Panc1 (cell line): ENCODE measurements around the gene CD44. TPM values are rescaled to one million over a fixed set of nuclear protein-coding genes. Genes with fewer than 3 reads are reported as not detected.

ENCODE experiments used
- ATAC-seq: fragments of 200-7000 bp; cut with Tn5 transposase; 2 replicates; pipeline ENCODE4 v1.9.1; 2020; ENCODE audit warnings: mild to moderate bottlenecking, moderate library complexity
- BruUV-seq: library from RNA; stranded (reverse); fragments of 400-500 nt; replicated peaks from 2 replicates; lab custom pipeline; 2021; lab: Mats Ljungman, UMichigan
- CTCF ChIA-PET: fragments of 300-600 bp; sonication (Branson Sonifier 250); formaldehyde crosslinking; loops from one replicate; lab custom pipeline; 2022; ENCODE audit warnings: antibody characterized with exemption; lab: Charles Lee
- POLR2A ChIA-PET: fragments of 300-600 bp; sonication (Branson Sonifier 250); formaldehyde crosslinking; loops from one replicate; lab custom pipeline; 2022; ENCODE audit warnings: antibody characterized with exemption; lab: Charles Lee
- DNase-seq: peaks from one replicate; pipeline ENCODE4 v3.0.0-alpha.2; 2010; ENCODE audit warnings: low read depth, low spot score
- H3K27ac ChIP-seq: 2 replicates; pipeline ENCODE4 v1.5.1; 2011; ENCODE audit warnings: mild to moderate bottlenecking, low read length, inconsistent platforms
- H3K27me3 ChIP-seq: fragments of 200-500 bp; sonication (Bioruptor generic); 2 replicates; pipeline ENCODE4 v1.6.0; 2014; ENCODE audit warnings: low read length, inconsistent platforms; ENCODE audit not compliant: control insufficient read depth, insufficient read depth
- H3K36me3 ChIP-seq: fragments of 200-500 bp; sonication (Bioruptor generic); 2 replicates; pipeline ENCODE4 v1.5.1; 2014; ENCODE audit warnings: inconsistent platforms, mild to moderate bottlenecking, low read length, moderate library complexity; ENCODE audit not compliant: control insufficient read depth, insufficient read depth
- H3K4me1 ChIP-seq: 2 replicates; pipeline ENCODE4 v1.5.1; 2011; ENCODE audit warnings: inconsistent platforms, mild to moderate bottlenecking, low read length, moderate library complexity; ENCODE audit not compliant: control insufficient read depth, insufficient read depth
- H3K4me3 ChIP-seq, 2 experiments: 2 replicates each; pipeline ENCODE4 v1.5.1; 2011 to 2012; ENCODE audit warnings: low read depth in 2 of 2, low read length in 2 of 2, mild to moderate bottlenecking in 2 of 2, inconsistent platforms in 1 of 2, moderate library complexity in 1 of 2
- H3K9me3 ChIP-seq: fragments of 200-500 bp; sonication (Bioruptor generic); 2 replicates; pipeline ENCODE4 v1.5.1; 2014; ENCODE audit warnings: low read depth, mild to moderate bottlenecking, inconsistent platforms, low read length, moderate library complexity; ENCODE audit not compliant: control insufficient read depth, insufficient read depth
- CTCF ChIP-seq: fragments of 450-650 bp; IDR thresholded peaks from 2 replicates; pipeline ENCODE4 v1.5.1; 2017; ENCODE audit warnings: mild to moderate bottlenecking
- POLR2AphosphoS5 ChIP-seq: IDR thresholded peaks from 2 replicates; pipeline ENCODE4 v1.6.1; 2012; ENCODE audit warnings: mild to moderate bottlenecking, low read depth, low read length, moderate library complexity
- REST ChIP-seq, 2 experiments: IDR thresholded peaks; 2 replicates each; pipeline ENCODE4 v1.6.1; 2011 to 2012; ENCODE audit warnings: low read depth in 2 of 2, control low read depth in 1 of 2, low read length in 1 of 2, mild to moderate bottlenecking in 1 of 2, moderate library complexity in 1 of 2; ENCODE audit not compliant: insufficient read depth in 1 of 2
- SIN3A ChIP-seq: IDR thresholded peaks from 2 replicates; pipeline ENCODE4 v1.6.1; 2012; ENCODE audit warnings: low read depth, mild to moderate bottlenecking, low read length, moderate library complexity, borderline replicate concordance; ENCODE audit not compliant: insufficient read depth
- TCF7L2 ChIP-seq: IDR thresholded peaks from 2 replicates; pipeline ENCODE4 v1.6.1; 2011; ENCODE audit warnings: mild to moderate bottlenecking, low read depth, low read length, inconsistent platforms
- in situ Hi-C: cut with HindIII; loops from 2 replicates; pipeline ENCODE4 v1.10.0; 2016; ENCODE audit warnings: low sequenced_read_pairs, low pct_unique_long_range_greater_than_20kb
- intact Hi-C: fragments of 100-400 bp; cut with micrococcal nuclease; formaldehyde crosslinking; loops from one replicate; pipeline ENCODE4 v1.10.0; 2022; ENCODE audit not compliant: unreplicated experiment
- total RNA-seq: library from RNA; stranded (reverse); gene quantifications from one replicate; pipeline ENCODE4 v1.2.1, GENCODE V29; 2021; ENCODE audit not compliant: unreplicated experiment

The CD44 gene
- total RNA-seq, 1 experiment from 2014 or later = 1,819 TPM

GRCh38 chr11:35109827-35110226 lies 29.1 kb upstream of the CD44 start:
- H3K4me3 ChIP-seq = no peak overlapping the region
- ATAC-seq = no peak
- no peaks in the 10 kb centered on the region for H3K9me3 ChIP-seq
- no peak for DNase-seq
- ChIA-PET CTCF (no interaction called here), POLR2A (no interaction called here)
- H3K4me1 ChIP-seq = peaks cover 10% of the 10 kb centered on the region
- in situ Hi-C loops = no loop called here
- H3K36me3 ChIP-seq = no peaks in the 10 kb centered on the region
- peak overlapping the region; percentile 35; the same call in 1 of the 2 replicates for H3K27ac ChIP-seq
- TF ChIP-seq POLR2AphosphoS5 (no peak), SIN3A (no peak), TCF7L2 (no peak)
- intact Hi-C loops = no loop called here
- BruUV-seq = no TSS peak
- no peaks in the 10 kb centered on the region for H3K27me3 ChIP-seq

- CTCF ChIA-PET = no interaction called here
- in situ Hi-C loops = no loop called here
- BruUV-seq = no TSS peak
These were observed 27.6 kb upstream of the CD44 start for GRCh38 chr11:35111161-35112055.

More at GRCh38 chr11:35111161-35112055, 27.6 kb upstream of the CD44 start:
- TF ChIP-seq SIN3A (no peak), POLR2AphosphoS5 (no peak), CTCF (no peak), REST (IDR thresholded peaks at IDR 0.05; ENCODE audit: insufficient read depth in 1 of 2, low read depth in 2 of 2, low read length in 1 of 2) (no peak), TCF7L2 (no peak)
- H3K36me3 ChIP-seq = no peaks in the 10 kb centered on the region
- intact Hi-C loops = no loop called here
- DNase-seq = no peak
- POLR2A ChIA-PET = no interaction called here
- H3K27ac ChIP-seq = peak overlapping the region; percentile 68
- no peaks in the 10 kb centered on the region for H3K9me3 ChIP-seq
- peak; percentile 64 for ATAC-seq
- H3K4me1 ChIP-seq = peaks cover 24% of the 10 kb centered on the region
- no peak overlapping the region for H3K4me3 ChIP-seq
- no peaks in the 10 kb centered on the region for H3K27me3 ChIP-seq
